Measurements from ENCODE around the gene MMP17. TPM values are rescaled to one million over a fixed set of nuclear protein-coding genes. Genes with fewer than 3 reads are reported as not detected.

The MMP17 gene
- total and polyA plus RNA-seq, 2 donors (not counting 1 experiment from before 2014, with no cell fraction given), result 14.8 to 140 TPM

DNA sequence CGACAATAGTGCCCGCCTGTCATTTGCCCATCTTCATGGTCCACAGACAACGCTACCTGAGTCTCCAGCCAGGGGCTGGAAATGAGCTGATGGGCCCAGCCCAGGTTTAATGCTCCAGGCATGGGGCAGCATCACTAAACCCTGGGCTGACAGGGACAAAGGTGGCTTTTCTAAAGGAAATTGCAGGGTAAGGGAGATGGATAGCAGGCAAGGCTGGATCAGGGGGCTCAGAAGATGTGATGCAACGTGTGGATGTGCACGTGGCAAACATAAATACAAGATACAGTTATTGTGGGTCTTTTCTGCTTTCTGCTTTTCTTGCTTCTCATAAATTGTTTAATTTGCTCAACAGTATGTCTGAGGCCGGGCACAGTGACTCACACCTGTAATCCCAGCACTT lies 3.7 kb upstream of the MMP17 start:
- intact Hi-C loops (cut with micrococcal nuclease), result loop anchor here (10.0 kb wide), 1 partner anchor 100 kb away; the partner anchor contains the start of gene PUS1
- H3K4me1 ChIP-seq (ENCODE audit: control insufficient read depth in 2 of 2, insufficient read depth in 2 of 2, low read length in 2 of 2), result peaks cover 28 to 47% of the 10 kb centered on the region in 2 donors
- DNase-seq, result no peak
- H3K4me1 Mint-ChIP-seq, result peaks cover 41% of the 10 kb centered on the region
- H3K27ac ChIP-seq (ENCODE audit: low read length in 2 of 2), result no peak overlapping the region
- H2AFZ ChIP-seq (ENCODE audit: insufficient read depth, low read depth, low read length, poor library complexity, severe bottlenecking), result no peak overlapping the region
- peaks cover 0 to 6% (median 1%) of the 10 kb centered on the region in 4 experiments for H3K27me3 ChIP-seq (replicated peaks in 1 of 4; ENCODE audit: control extremely low read depth in 1 of 4, control insufficient read depth in 3 of 4, insufficient read depth in 4 of 4, low read length in 3 of 4)
- H3K27me3 Mint-ChIP-seq, result peaks cover 3% of the 10 kb centered on the region
- peaks cover 6% of the 10 kb centered on the region for H3K79me2 ChIP-seq (ENCODE audit: control insufficient read depth, insufficient read depth, low read length)
- H3K4me3 ChIP-seq (ENCODE audit: control extremely low read depth in 1 of 5, extremely low read depth in 1 of 5, insufficient read depth in 1 of 5, low read depth in 2 of 5, low read length in 4 of 5), result no peak overlapping the region
- H3K27ac Mint-ChIP-seq, result no peak overlapping the region
- H4K20me1 ChIP-seq (ENCODE audit: control insufficient read depth, insufficient read depth, low read length, poor library complexity, severe bottlenecking), result peaks cover 3% of the 10 kb centered on the region
- H3K9ac ChIP-seq (ENCODE audit: low read length), result no peak overlapping the region
- POLR2A ChIA-PET, result interaction anchor here (0.6 kb wide), 1 partner anchor 951 kb away, joined by 5 read pairs; no protein-coding TSS in a partner anchor
- H3K4me3 Mint-ChIP-seq, result no peak overlapping the region
- H3K9me3 ChIP-seq (ENCODE audit: control extremely low read depth in 1 of 3, control insufficient read depth in 2 of 3, insufficient read depth in 1 of 3, low read length in 2 of 3), result no peaks in the 10 kb centered on the region
- WGBS (ENCODE audit: insufficient coverage), result 98% methylated on average over 5 of the region's 6 CpGs
- no peak overlapping the region for H3K4me2 ChIP-seq (replicated peaks; ENCODE audit: low read depth, low read length, poor library complexity, severe bottlenecking)
- CTCF ChIA-PET, result interaction anchor here (1.6 to 2.9 kb wide), 2 partner anchors 51 to 69 kb away, joined by 3 to 10 read pairs; no protein-coding TSS in a partner anchor
- H3K36me3 ChIP-seq (replicated peaks in 1 of 2; ENCODE audit: control extremely low read depth in 1 of 2, control insufficient read depth in 1 of 2, extremely low read depth in 1 of 2, insufficient read depth in 2 of 2, low read length in 1 of 2), result no peaks in the 10 kb centered on the region
- ATAC-seq (ENCODE audit: low read depth), result no peak
- H3K9me3 Mint-ChIP-seq (ENCODE audit: insufficient read depth), result no peaks in the 10 kb centered on the region
- TF ChIP-seq, protein P1, sequence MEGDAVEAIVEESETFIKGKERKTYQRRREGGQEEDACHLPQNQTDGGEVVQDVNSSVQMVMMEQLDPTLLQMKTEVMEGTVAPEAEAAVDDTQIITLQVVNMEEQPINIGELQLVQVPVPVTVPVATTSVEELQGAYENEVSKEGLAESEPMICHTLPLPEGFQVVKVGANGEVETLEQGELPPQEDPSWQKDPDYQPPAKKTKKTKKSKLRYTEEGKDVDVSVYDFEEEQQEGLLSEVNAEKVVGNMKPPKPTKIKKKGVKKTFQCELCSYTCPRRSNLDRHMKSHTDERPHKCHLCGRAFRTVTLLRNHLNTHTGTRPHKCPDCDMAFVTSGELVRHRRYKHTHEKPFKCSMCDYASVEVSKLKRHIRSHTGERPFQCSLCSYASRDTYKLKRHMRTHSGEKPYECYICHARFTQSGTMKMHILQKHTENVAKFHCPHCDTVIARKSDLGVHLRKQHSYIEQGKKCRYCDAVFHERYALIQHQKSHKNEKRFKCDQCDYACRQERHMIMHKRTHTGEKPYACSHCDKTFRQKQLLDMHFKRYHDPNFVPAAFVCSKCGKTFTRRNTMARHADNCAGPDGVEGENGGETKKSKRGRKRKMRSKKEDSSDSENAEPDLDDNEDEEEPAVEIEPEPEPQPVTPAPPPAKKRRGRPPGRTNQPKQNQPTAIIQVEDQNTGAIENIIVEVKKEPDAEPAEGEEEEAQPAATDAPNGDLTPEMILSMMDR (IDR thresholded peaks at IDR 0.05), result no peak
- no peak for TF ChIP-seq EZH2 (IDR thresholded peaks at IDR 0.05; ENCODE audit: borderline replicate concordance, insufficient read depth, low read depth, low read length, poor library complexity, severe bottlenecking)

DNA sequence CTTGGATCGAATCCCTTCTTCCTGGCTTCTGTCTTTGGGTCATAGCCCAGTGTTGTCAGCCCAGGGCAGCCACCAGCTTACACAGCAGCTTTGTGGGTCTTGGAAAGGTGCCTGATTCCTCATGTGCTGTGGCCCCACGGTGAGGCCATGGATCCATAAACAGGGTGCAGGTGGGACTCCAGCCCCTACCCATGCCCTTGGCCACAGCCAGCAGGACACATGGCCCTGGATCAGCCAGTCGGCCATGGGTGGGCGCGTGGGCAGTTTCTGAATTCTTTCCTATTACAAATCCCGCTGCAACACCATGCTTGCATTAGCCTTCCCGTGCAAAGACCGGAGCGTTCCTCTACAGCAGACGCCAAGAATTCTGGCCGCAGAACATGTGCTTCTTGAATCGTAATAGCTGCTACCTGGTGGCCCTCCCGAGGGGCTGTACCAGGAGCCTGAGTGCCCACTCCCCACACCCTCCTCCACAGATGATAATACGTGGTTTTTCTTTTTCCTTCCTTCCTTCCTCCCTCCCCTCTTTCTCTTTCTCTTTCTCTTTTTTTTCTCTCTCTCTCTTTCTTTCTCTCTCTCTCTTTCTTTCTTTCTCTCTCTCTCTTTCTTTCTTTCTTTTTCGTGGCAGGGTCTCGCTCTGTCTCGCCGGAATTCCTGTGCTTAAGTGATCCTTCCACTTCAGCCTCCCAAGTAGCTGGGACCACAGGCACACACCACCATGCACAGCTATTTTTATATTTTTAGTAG lies 2.9 kb upstream of the MMP17 start:
- Histone ChIP-seq H3K79me2 (ENCODE audit: control insufficient read depth, insufficient read depth, low read length) (peaks cover 14% of the 10 kb centered on the region), H4K20me1 (ENCODE audit: control insufficient read depth, insufficient read depth, low read length, poor library complexity, severe bottlenecking) (peaks cover 11% of the 10 kb centered on the region), H3K4me2 (replicated peaks; ENCODE audit: low read depth, low read length, poor library complexity, severe bottlenecking) (no peak overlapping the region), H3K27ac (ENCODE audit: low read length in 2 of 2) (no peak overlapping the region), H3K36me3 (replicated peaks in 1 of 2; ENCODE audit: control extremely low read depth in 1 of 2, control insufficient read depth in 1 of 2, extremely low read depth in 1 of 2, insufficient read depth in 2 of 2, low read length in 1 of 2) (no peaks in the 10 kb centered on the region), H3K4me3 (ENCODE audit: control extremely low read depth in 1 of 5, extremely low read depth in 1 of 5, insufficient read depth in 1 of 5, low read depth in 2 of 5, low read length in 4 of 5) (no peak overlapping the region), H2AFZ (ENCODE audit: insufficient read depth, low read depth, low read length, poor library complexity, severe bottlenecking) (no peak overlapping the region), H3K27me3 (replicated peaks in 1 of 4; ENCODE audit: control extremely low read depth in 1 of 4, control insufficient read depth in 3 of 4, insufficient read depth in 4 of 4, low read length in 3 of 4) (peaks cover 0 to 14% (median 4%) of the 10 kb centered on the region in 4 experiments), H3K9ac (ENCODE audit: low read length) (no peak overlapping the region), H3K4me1 (ENCODE audit: control insufficient read depth in 2 of 2, insufficient read depth in 2 of 2, low read length in 2 of 2) (peaks cover 31 to 46% of the 10 kb centered on the region in 2 donors), H3K9me3 (ENCODE audit: control extremely low read depth in 1 of 3, control insufficient read depth in 2 of 3, insufficient read depth in 1 of 3, low read length in 2 of 3) (no peaks in the 10 kb centered on the region)
- no peak for ATAC-seq (ENCODE audit: low read depth)
- TF ChIP-seq, protein P1 (IDR thresholded peaks at IDR 0.05), result no peak
- TF ChIP-seq EZH2 (IDR thresholded peaks at IDR 0.05; ENCODE audit: borderline replicate concordance, insufficient read depth, low read depth, low read length, poor library complexity, severe bottlenecking), result no peak
- Mint-ChIP-seq H3K27ac (peak overlapping the region; percentile 59), H3K27me3 (peaks cover 3% of the 10 kb centered on the region), H3K4me1 (peaks cover 38% of the 10 kb centered on the region), H3K9me3 (ENCODE audit: insufficient read depth) (no peaks in the 10 kb centered on the region), H3K4me3 (peak overlapping the region; percentile 26)
- no peak for DNase-seq
- CTCF ChIA-PET, result interaction anchor here (1.6 to 2.9 kb wide), 3 partner anchors 52 to 693 kb away, joined by 3 to 10 read pairs (median 6); no protein-coding TSS in a partner anchor
- POLR2A ChIA-PET, result no interaction called here
- WGBS (ENCODE audit: insufficient coverage), result 75% methylated on average over 14 of the region's 18 CpGs
- intact Hi-C loops (cut with micrococcal nuclease), result loop anchor here (5.0 to 10.0 kb wide), 2 partner anchors 99 to 908 kb away; partner anchors contain the start of gene PUS1
